Fibroblast of lung (primary cell): ENCODE measurements around the gene DEGS2.

Source experiments
- EZH2 ChIP-seq: IDR thresholded peaks from 2 replicates; pipeline ENCODE4 v1.5.1; 2012; ENCODE audit warnings: low read length, control low read depth, mild to moderate bottlenecking; ENCODE audit errors: missing control alignments
- TF ChIP-seq, protein P1 (sequence below), 2 donors: IDR thresholded peaks in 1 of 2; conservative IDR thresholded peaks in 1 of 2; 1 replicate in 1 of 2; 2 replicates in 1 of 2; pipeline ENCODE4 v1.5.1; 2011 to 2012; ENCODE audit warnings: low read length in 2 of 2, control low read depth in 1 of 2, inconsistent platforms in 1 of 2, low read depth in 1 of 2, mild to moderate bottlenecking in 1 of 2

DNA sequence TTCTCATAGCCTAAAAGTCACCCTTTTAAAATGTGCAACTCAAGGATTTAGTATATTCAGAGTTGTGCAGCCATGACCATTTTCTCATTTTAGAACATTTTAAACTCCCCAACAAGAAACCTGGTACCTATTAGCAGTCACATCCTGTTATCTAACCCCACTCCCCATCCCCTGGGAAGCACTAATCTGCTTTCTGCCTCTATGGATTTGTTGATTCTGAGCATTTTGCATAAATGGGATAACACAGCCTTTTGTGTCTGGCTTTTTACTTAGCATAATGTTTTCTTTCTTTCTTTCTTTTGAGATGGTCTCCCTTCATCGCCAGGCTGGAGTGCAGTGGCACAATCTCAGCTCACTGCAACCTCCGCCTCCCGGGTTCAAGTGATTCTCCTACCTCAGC lies 40.9 kb upstream of the DEGS2 start:
- TF ChIP-seq, protein P1, sequence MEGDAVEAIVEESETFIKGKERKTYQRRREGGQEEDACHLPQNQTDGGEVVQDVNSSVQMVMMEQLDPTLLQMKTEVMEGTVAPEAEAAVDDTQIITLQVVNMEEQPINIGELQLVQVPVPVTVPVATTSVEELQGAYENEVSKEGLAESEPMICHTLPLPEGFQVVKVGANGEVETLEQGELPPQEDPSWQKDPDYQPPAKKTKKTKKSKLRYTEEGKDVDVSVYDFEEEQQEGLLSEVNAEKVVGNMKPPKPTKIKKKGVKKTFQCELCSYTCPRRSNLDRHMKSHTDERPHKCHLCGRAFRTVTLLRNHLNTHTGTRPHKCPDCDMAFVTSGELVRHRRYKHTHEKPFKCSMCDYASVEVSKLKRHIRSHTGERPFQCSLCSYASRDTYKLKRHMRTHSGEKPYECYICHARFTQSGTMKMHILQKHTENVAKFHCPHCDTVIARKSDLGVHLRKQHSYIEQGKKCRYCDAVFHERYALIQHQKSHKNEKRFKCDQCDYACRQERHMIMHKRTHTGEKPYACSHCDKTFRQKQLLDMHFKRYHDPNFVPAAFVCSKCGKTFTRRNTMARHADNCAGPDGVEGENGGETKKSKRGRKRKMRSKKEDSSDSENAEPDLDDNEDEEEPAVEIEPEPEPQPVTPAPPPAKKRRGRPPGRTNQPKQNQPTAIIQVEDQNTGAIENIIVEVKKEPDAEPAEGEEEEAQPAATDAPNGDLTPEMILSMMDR (conservative IDR thresholded peaks at IDR 0.05 in 1 of 2, IDR thresholded peaks at IDR 0.05 in 1 of 2; ENCODE audit: low read depth in 1 of 2, low read length in 2 of 2) = no peak
- no peak for TF ChIP-seq EZH2
